H1 (cell line): ENCODE results near the gene TMEM163. TPM values are rescaled to one million over a fixed set of nuclear protein-coding genes. Genes with fewer than 3 reads are reported as not detected.

Source experiments
- CTCF ChIA-PET: fragments of 300-600 bp; sonication (Branson Sonifier 250); formaldehyde crosslinking; loops from one replicate; lab custom pipeline; 2021; ENCODE audit not compliant: partially characterized antibody; lab: Charles Lee
- POLR2A ChIA-PET: fragments of 300-600 bp; sonication (Branson Sonifier 250); formaldehyde crosslinking; loops from one replicate; lab custom pipeline; 2021; ENCODE audit warnings: inconsistent platforms; ENCODE audit not compliant: partially characterized antibody; lab: Charles Lee
- DNase-seq, 2 experiments: peaks; one replicate each; pipeline versions ENCODE4 v3.0.0 to v3.0.0-alpha.2; 2010 to 2022; ENCODE audit warnings: low spot score in 2 of 2, low read depth in 1 of 2, mixed read lengths in 1 of 2
- FAIRE-seq: peaks from 2 replicates; lab custom pipeline; 2011; peaks lifted over from hg19 to GRCh38; lab: Jason Lieb, UNC
- H2AFZ ChIP-seq: 2 replicates; pipeline ENCODE4 v1.8.1; 2012; ENCODE audit warnings: low read length, inconsistent platforms
- H2AK5ac ChIP-seq: 2 replicates; pipeline ENCODE4 v1.6.1; 2013; ENCODE audit warnings: low read depth, low read length
- H2BK120ac ChIP-seq: replicated peaks from 2 replicates; pipeline ENCODE3; 2013; ENCODE audit warnings: low read depth, low read length, inconsistent platforms
- H2BK12ac ChIP-seq: 2 replicates; pipeline ENCODE4 v1.6.1; 2013; ENCODE audit warnings: low read depth, low read length
- H2BK15ac ChIP-seq: 2 replicates; pipeline ENCODE4 v1.6.1; 2013; ENCODE audit warnings: low read length
- H2BK20ac ChIP-seq: 2 replicates; pipeline ENCODE4 v1.6.1; 2013; ENCODE audit warnings: low read length
- H2BK5ac ChIP-seq: 2 replicates; pipeline ENCODE4 v1.6.1; 2013; ENCODE audit warnings: low read depth, low read length
- H3K14ac ChIP-seq: 2 replicates; pipeline ENCODE4 v1.6.1; 2013; ENCODE audit warnings: inconsistent platforms; ENCODE audit not compliant: insufficient read length
- H3K18ac ChIP-seq: 2 replicates; pipeline ENCODE4 v1.6.1; 2013; ENCODE audit warnings: low read length; ENCODE audit errors: extremely low read depth
- H3K23ac ChIP-seq: 2 replicates; pipeline ENCODE4 v1.6.1; 2013; ENCODE audit warnings: inconsistent platforms; ENCODE audit not compliant: insufficient read length
- H3K23me2 ChIP-seq: 2 replicates; pipeline ENCODE4 v1.6.1; 2013; ENCODE audit warnings: low read depth, low read length
- H3K27ac ChIP-seq: 2 replicates; pipeline ENCODE4 v1.6.1; 2011; ENCODE audit warnings: low read depth, low read length, inconsistent platforms
- H3K27me3 ChIP-seq, 4 experiments: replicated peaks in 1 of 4; 1 replicate in 1 of 4; 2 replicates in 3 of 4; pipeline versions ENCODE4 v1.6.1 to v1.8.1; 2011 to 2013; ENCODE audit warnings: low read length in 3 of 4, mild to moderate bottlenecking in 3 of 4, inconsistent platforms in 2 of 4, mixed read lengths in 2 of 4, moderate library complexity in 1 of 4; ENCODE audit not compliant: control insufficient read depth in 3 of 4, insufficient read depth in 3 of 4; ENCODE audit errors: extremely low read depth in 1 of 4
- H3K36me3 ChIP-seq, 4 experiments: 2 replicates each; pipeline versions ENCODE4 v1.6.1 to v1.8.1; 2011 to 2013; ENCODE audit warnings: mild to moderate bottlenecking in 4 of 4, low read length in 3 of 4, moderate library complexity in 2 of 4, control low read depth in 1 of 4, inconsistent platforms in 1 of 4; ENCODE audit not compliant: insufficient read depth in 4 of 4, control insufficient read depth in 2 of 4
- H3K4ac ChIP-seq: replicated peaks from 2 replicates; pipeline ENCODE3; 2013; ENCODE audit warnings: low read length, low read depth, mixed read lengths, inconsistent platforms; ENCODE audit not compliant: insufficient read length
- H3K4me1 ChIP-seq, 4 experiments: replicated peaks in 1 of 4; 1 replicate in 1 of 4; 2 replicates in 3 of 4; pipeline versions ENCODE4 v1.6.1 to v1.8.1; 2011 to 2013; ENCODE audit warnings: low read length in 3 of 4, inconsistent platforms in 2 of 4, mixed read lengths in 1 of 4; ENCODE audit not compliant: insufficient read depth in 4 of 4, control insufficient read depth in 3 of 4
- H3K4me2 ChIP-seq, 2 experiments: 2 replicates each; pipeline versions ENCODE4 v1.6.1 to v1.8.1; 2011 to 2013; ENCODE audit warnings: low read depth in 2 of 2, low read length in 2 of 2, control low read depth in 1 of 2, inconsistent platforms in 1 of 2, mild to moderate bottlenecking in 1 of 2; ENCODE audit not compliant: insufficient read depth in 1 of 2
- H3K4me3 ChIP-seq, 4 experiments: fragments of 200-600, 300-600 bp in 1 of 4; sonication (generic), shearing (Covaris generic), sonication (Bioruptor Twin) in 1 of 4; 2 replicates each; pipeline versions ENCODE4 v1.5.1 to v1.8.1; 2011 to 2016; ENCODE audit warnings: low read length in 4 of 4, low read depth in 3 of 4, control low read depth in 2 of 4, inconsistent platforms in 2 of 4, mild to moderate bottlenecking in 2 of 4, mixed read lengths in 1 of 4, moderate library complexity in 1 of 4; ENCODE audit not compliant: insufficient read depth in 2 of 4; ENCODE audit errors: extremely low read depth in 1 of 4
- H3K56ac ChIP-seq: replicated peaks from 2 replicates; pipeline ENCODE3; 2013; ENCODE audit warnings: low read depth, mild to moderate bottlenecking, mixed read lengths, low read length, inconsistent platforms; ENCODE audit not compliant: insufficient read length
- H3K79me1 ChIP-seq: 2 replicates; pipeline ENCODE4 v1.6.1; 2013; ENCODE audit warnings: low read depth, low read length, control low read depth
- H3K79me2 ChIP-seq, 2 experiments: 2 replicates each; pipeline versions ENCODE4 v1.6.1 to v1.8.1; 2012 to 2013; ENCODE audit warnings: low read length in 2 of 2, mild to moderate bottlenecking in 2 of 2, inconsistent platforms in 1 of 2; ENCODE audit not compliant: insufficient read depth in 2 of 2, control insufficient read depth in 1 of 2
- H3K9ac ChIP-seq, 4 experiments: replicated peaks in 1 of 4; 1 replicate in 1 of 4; 2 replicates in 3 of 4; pipeline versions ENCODE4 v1.6.1 to v1.8.1; 2011 to 2013; ENCODE audit warnings: low read depth in 3 of 4, low read length in 3 of 4, control low read depth in 2 of 4, mild to moderate bottlenecking in 2 of 4, moderate library complexity in 2 of 4, inconsistent platforms in 1 of 4; ENCODE audit errors: extremely low read depth in 1 of 4
- H3K9me3 ChIP-seq, 2 experiments: 2 replicates each; pipeline versions ENCODE4 v1.6.1 to v1.8.1; 2012 to 2013; ENCODE audit warnings: mild to moderate bottlenecking in 2 of 2, moderate library complexity in 2 of 2, control low read depth in 1 of 2, inconsistent platforms in 1 of 2, low read depth in 1 of 2, low read length in 1 of 2, mixed read lengths in 1 of 2; ENCODE audit not compliant: insufficient read depth in 2 of 2
- H4K20me1 ChIP-seq, 2 experiments: replicated peaks in 1 of 2; 2 replicates each; pipeline versions ENCODE3 to v1.8.1; 2011 to 2013; ENCODE audit warnings: inconsistent platforms in 2 of 2, low read length in 2 of 2, mild to moderate bottlenecking in 1 of 2; ENCODE audit not compliant: insufficient read depth in 2 of 2, control insufficient read depth in 1 of 2
- H4K5ac ChIP-seq: 2 replicates; pipeline ENCODE4 v1.6.1; 2013; ENCODE audit warnings: low read length, low read depth, mixed read lengths, inconsistent platforms; ENCODE audit not compliant: insufficient read length
- H4K8ac ChIP-seq: 2 replicates; pipeline ENCODE4 v1.8.0; 2013; ENCODE audit warnings: mild to moderate bottlenecking, moderate library complexity, low read length, inconsistent platforms; ENCODE audit not compliant: insufficient read depth; ENCODE audit errors: extremely low read depth
- H4K91ac ChIP-seq: replicated peaks from 2 replicates; pipeline ENCODE3; 2013; ENCODE audit warnings: low read length, mixed read lengths, inconsistent platforms; ENCODE audit not compliant: insufficient read length
- BRCA1 ChIP-seq: IDR thresholded peaks from 2 replicates; pipeline ENCODE4 v1.6.1; 2012; ENCODE audit warnings: low read depth, low read length, improper control_type of control experiment
- CREB1 ChIP-seq: IDR thresholded peaks from 2 replicates; pipeline ENCODE4 v1.6.1; 2012; ENCODE audit warnings: inconsistent platforms
- MAFK ChIP-seq: IDR thresholded peaks from 2 replicates; pipeline ENCODE4 v1.6.1; 2012; ENCODE audit warnings: low read depth, mild to moderate bottlenecking, improper control_type of control experiment, low read length
- NRF1 ChIP-seq: IDR thresholded peaks from 2 replicates; pipeline ENCODE4 v1.6.1; 2011; ENCODE audit warnings: mild to moderate bottlenecking, low read depth, low read length, improper control_type of control experiment
- POU5F1 ChIP-seq: IDR thresholded peaks from 2 replicates; pipeline ENCODE4 v1.6.1; 2011; ENCODE audit warnings: low read depth, mild to moderate bottlenecking, low read length, moderate library complexity
- RAD21 ChIP-seq, 2 experiments: IDR thresholded peaks in 1 of 2; conservative IDR thresholded peaks in 1 of 2; 2 replicates each; pipeline ENCODE4 v1.6.1; 2011; ENCODE audit warnings: low read depth in 2 of 2, low read length in 2 of 2, improper control_type of control experiment in 1 of 2, inconsistent platforms in 1 of 2, mild to moderate bottlenecking in 1 of 2, moderate library complexity in 1 of 2
- RXRA ChIP-seq: IDR thresholded peaks from 2 replicates; pipeline ENCODE4 v1.6.1; 2011; ENCODE audit warnings: low read depth, mild to moderate bottlenecking, low read length, moderate library complexity; ENCODE audit not compliant: insufficient read depth
- SIX5 ChIP-seq: IDR thresholded peaks from 2 replicates; pipeline ENCODE4 v1.6.1; 2011; ENCODE audit warnings: mild to moderate bottlenecking, low read depth, low read length
- WGBS, 2 experiments: shearing (Covaris generic) in 1 of 2; methylation state at CpG; one replicate each; pipeline versions ENCODE4 v1.1.6 to v1.1.7; 2013 to 2015; ENCODE audit warnings: low lambda C conversion rate in 2 of 2, mixed read lengths in 2 of 2, inconsistent platforms in 1 of 2, low coverage in 1 of 2, missing lambda C conversion rate in 1 of 2; ENCODE audit not compliant: insufficient replicate concordance in 2 of 2, insufficient coverage in 1 of 2, insufficient read length in 1 of 2; ENCODE audit errors: extremely low coverage in 1 of 2, missing lambda C conversion rate in 1 of 2; 5-methylcytosine and 5-hydroxymethylcytosine counted together
- polyA plus RNA-seq, 7 experiments: library from polyadenylated mRNA; depleted of rRNA in 3 of 7; stranded (reverse) in 5 of 7; unstranded in 2 of 7; fragments of >200 nt in 5 of 7; fragments of 200-250 nt in 2 of 7; gene quantifications; 1 replicate in 5 of 7; 2 replicates in 1 of 7; 4 replicates in 1 of 7; pipeline versions ENCODE4 v1.2.1 to v1.2.3, GENCODE V29; 2011 to 2013; ENCODE audit warnings: missing spikeins in 2 of 7, mixed read lengths in 2 of 7
- total RNA-seq: library from RNA; stranded (reverse); fragmentation: NEBNext Ultra II Directional; extraction: Animal tissue kit (Norgen Biotek cat#: 25700); gene quantifications from 2 replicates; pipeline ENCODE4 v1.2.1, GENCODE V29; 2021
- TF ChIP-seq, protein P1 (sequence below): IDR thresholded peaks from 2 replicates; pipeline ENCODE4 v1.6.1; 2012; ENCODE audit warnings: low read length, inconsistent platforms
- TF ChIP-seq, protein P2 (sequence below): IDR thresholded peaks from 2 replicates; pipeline ENCODE4 v1.6.1; 2012; ENCODE audit warnings: inconsistent platforms
- TF ChIP-seq, protein P3 (sequence below): IDR thresholded peaks from 2 replicates; pipeline ENCODE4 v1.6.1; 2012; ENCODE audit warnings: inconsistent platforms

The TMEM163 gene
- total and polyA plus RNA-seq, 2 of the 8 experiments (the other 6 are each of a cell fraction or from before 2014, with no cell fraction given) = 2.8 to 3.2 TPM

DNA sequence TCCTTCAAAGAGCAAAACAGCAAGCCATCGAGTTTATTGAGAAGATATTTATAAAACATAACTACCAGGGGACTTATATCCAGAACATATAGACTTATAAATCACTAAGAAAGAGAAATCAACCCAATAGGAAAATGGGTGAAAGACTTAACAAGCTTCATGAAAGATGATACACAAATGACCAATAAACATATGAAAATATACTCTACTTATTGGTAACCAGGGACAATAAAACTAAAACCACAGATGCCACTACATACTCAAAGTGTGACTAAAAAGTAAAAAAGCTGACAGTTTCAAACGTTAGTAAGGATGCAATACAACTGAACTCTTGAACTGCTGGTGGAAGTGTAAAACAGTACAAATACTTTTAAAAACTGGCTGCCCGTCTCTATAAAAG lies 154.3 kb downstream of the TMEM163 start:
- Histone ChIP-seq H2BK120ac (no peak overlapping the region), H2AFZ (no peak overlapping the region), H2BK20ac (no peak overlapping the region), H3K56ac (no peak overlapping the region), H3K36me3 (no peaks in the 10 kb centered on the region), H3K14ac (no peak overlapping the region), H2AK5ac (no peak overlapping the region), H3K4me1 (no peaks in the 10 kb centered on the region), H2BK15ac (no peak overlapping the region), H3K9ac (no peak overlapping the region), H3K18ac (no peak overlapping the region), H4K20me1 (no peaks in the 10 kb centered on the region), H3K79me1 (no peaks in the 10 kb centered on the region), H3K27me3 (no peaks in the 10 kb centered on the region), H3K23me2 (no peaks in the 10 kb centered on the region; the same call in 1 of the 2 replicates), H3K4ac (no peak overlapping the region), H4K5ac (no peak overlapping the region), H2BK12ac (no peak overlapping the region), H3K23ac (no peak overlapping the region), H4K91ac (no peak overlapping the region), H4K8ac (no peak overlapping the region), H3K27ac (no peak overlapping the region), H3K9me3 (no peaks in the 10 kb centered on the region), H3K4me3 (no peak overlapping the region), H3K79me2 (no peaks in the 10 kb centered on the region), H2BK5ac (no peak overlapping the region), H3K4me2 (no peak overlapping the region)
- FAIRE-seq (no peak), DNase-seq (no peak)
- POLR2A ChIA-PET = no interaction called here
- 89% methylated on average over 3 of the region's 3 CpGs; no CpG with 5 or more reads in 1 of the 2 experiments for WGBS, 2 experiments
- CTCF ChIA-PET = no interaction called here
- TF ChIP-seq, protein P1, sequence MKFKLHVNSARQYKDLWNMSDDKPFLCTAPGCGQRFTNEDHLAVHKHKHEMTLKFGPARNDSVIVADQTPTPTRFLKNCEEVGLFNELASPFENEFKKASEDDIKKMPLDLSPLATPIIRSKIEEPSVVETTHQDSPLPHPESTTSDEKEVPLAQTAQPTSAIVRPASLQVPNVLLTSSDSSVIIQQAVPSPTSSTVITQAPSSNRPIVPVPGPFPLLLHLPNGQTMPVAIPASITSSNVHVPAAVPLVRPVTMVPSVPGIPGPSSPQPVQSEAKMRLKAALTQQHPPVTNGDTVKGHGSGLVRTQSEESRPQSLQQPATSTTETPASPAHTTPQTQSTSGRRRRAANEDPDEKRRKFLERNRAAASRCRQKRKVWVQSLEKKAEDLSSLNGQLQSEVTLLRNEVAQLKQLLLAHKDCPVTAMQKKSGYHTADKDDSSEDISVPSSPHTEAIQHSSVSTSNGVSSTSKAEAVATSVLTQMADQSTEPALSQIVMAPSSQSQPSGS = no peak
- TF ChIP-seq, protein P2, sequence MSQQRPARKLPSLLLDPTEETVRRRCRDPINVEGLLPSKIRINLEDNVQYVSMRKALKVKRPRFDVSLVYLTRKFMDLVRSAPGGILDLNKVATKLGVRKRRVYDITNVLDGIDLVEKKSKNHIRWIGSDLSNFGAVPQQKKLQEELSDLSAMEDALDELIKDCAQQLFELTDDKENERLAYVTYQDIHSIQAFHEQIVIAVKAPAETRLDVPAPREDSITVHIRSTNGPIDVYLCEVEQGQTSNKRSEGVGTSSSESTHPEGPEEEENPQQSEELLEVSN = no peak
- TF ChIP-seq MAFK (no peak), SIX5 (no peak), RXRA (no peak), NRF1 (no peak), RAD21 (IDR thresholded peaks at IDR 0.05 in 1 of 2, conservative IDR thresholded peaks at IDR 0.05 in 1 of 2; ENCODE audit: low read depth in 2 of 2, low read length in 2 of 2) (no peak), POU5F1 (no peak), CREB1 (no peak), BRCA1 (no peak)
- TF ChIP-seq, protein P3, sequence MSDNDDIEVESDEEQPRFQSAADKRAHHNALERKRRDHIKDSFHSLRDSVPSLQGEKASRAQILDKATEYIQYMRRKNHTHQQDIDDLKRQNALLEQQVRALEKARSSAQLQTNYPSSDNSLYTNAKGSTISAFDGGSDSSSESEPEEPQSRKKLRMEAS = no peak
